GM04503 (cell line): Measurements from ENCODE around the gene SMIM35.
"Not testable (repeated sequence)": the region's sequence is repeated elsewhere in the genome, so short reads cannot be mapped to it uniquely, and the experiment has no call there.

Source experiments
- DNase-seq: peaks from one replicate; pipeline ENCODE4 v3.0.0-alpha.2; 2012; ENCODE audit warnings: low read depth

The SMIM35 gene

GRCh38 chr11:117980280-117980679 is 106.5 kb downstream of the SMIM35 start:
- no peak for DNase-seq

- no peak for DNase-seq
Observed at GRCh38 chr11:117979481-117980211, 107.1 kb downstream of the SMIM35 start.

DNA sequence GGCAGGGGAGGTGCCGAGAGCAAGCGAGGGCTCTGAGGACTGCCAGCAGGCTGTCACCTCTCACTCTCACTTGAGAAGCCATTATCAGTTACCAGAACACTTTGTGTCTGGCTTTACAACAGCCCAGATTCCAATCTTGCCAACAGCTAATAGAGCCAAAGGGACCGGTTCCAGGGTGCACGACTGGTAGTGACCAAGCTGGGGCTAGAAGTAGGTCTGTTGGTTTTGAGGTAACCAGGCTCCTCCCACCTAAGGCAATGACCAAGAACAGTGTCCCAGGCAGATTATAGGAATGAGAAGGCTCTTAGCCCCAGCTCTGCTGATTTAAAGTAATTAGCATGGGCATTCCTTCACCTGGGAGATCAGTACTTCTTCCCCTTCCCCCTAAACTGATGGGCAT is 107.8 kb downstream of the SMIM35 start:
- DNase-seq: no peak

DNA sequence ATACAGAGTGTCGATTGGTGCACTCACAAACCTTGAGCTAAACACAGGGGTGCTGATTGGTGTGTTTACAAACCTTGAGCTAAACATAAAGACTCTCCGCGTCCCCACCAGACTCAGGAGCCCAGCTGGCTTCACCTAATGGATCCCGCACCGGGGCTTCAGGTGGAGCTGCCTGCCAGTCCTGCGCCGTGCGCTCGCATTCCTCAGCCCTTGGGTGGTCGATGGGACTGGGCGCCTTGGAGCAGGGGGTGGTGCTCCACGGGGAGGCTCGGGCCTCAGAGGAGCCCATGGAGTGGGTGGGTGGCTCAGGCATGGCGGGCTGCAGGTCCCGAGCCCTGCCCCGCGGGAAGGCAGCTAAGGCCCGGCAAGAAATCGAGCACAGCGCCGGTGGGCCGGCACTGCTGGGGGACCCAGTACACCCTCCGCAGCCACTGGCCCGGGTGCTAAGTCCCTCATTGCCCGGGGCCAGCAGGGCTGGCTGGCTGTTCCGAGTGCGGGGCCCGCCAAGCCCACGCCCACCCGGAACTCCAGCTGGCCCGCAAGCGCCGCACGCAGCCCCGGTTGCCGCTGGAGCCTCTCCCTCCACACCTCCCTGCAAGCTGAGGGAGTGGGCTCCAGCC is 108.4 kb downstream of the SMIM35 start:
- DNase-seq: not testable (repeated sequence)

GRCh38 chr11:117977612-117978264 is 109.0 kb downstream of the SMIM35 start:
- DNase-seq: not testable (repeated sequence)

DNA sequence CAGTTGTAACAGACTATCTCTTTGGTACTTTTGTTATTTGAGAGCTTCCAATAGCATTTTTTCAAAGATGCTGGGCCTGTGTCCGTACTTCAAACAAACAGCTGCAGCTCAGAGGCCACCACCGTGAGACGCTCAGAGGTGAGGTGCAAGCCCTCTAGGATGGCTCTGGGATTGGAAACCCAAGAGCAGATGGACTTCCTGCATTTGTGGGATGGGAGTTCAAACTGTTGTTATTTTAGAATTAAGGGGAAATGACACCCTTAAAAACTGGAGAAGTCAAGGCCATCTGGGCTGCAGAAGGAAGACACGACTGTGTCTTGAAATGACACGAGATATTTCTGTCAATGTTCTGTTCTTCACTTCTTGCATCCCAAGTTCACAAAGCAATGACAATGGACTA is 109.7 kb downstream of the SMIM35 start:
- no peak for DNase-seq

- DNase-seq: no peak
Observed at GRCh38 chr11:117976445-117976844, 110.3 kb downstream of the SMIM35 start.

- no peak for DNase-seq
Observed at GRCh38 chr11:117973503-117973860, 113.3 kb downstream of the SMIM35 start.

GRCh38 chr11:117972629-117973502 is 113.9 kb downstream of the SMIM35 start:
- no peak for DNase-seq

DNA sequence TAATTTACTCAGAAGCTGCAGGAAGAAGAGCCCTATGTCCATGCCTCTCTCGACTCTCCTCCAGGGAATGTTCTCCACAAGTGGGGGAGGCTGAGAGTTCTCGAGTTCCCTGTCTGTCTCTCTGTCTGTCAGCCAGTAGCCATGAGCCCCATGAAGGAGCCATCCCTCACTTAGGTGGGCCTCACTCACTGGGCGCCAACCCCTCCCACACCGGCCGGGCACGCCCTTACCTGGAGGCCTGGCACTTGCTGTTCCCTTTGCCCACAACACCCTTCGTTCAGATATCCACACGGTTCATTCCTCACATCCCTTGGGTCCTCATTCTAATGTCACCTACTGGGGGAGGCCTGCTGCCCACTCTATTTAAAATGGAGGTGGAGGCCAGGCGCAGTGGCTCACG is 114.7 kb downstream of the SMIM35 start:
- DNase-seq: no peak

DNA sequence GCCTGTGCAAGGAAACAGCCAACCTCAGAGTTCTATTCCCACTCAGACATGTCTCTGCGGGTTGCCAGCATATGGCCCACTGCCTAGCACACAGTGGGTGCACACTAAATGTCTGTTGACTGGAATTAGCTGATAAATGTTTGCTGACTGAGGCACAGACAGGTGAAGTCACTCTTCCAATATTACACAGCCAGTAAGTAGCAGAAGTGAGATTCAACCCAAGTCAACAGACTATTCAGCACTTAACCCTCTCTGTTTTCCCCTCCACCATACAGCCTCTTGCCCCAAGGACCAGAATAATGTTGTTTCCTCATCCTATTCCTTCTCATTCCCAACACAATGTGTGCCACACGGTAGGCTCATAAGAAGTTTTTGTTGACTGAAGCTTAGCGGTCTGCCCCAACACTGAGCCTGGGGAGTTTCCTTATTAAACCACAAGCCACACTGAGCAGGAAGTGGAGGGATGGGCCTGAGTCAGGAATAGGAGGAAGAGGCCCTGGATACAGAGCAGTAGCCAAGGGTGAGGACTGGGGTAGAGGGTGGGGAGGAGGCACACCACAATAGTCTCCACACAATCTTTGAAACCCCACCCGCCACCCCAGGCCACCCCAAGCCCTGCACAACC is 116.3 kb downstream of the SMIM35 start:
- no peak for DNase-seq

GRCh38 chr11:117969160-117969991 is 117.4 kb downstream of the SMIM35 start:
- DNase-seq: no peak

DNA sequence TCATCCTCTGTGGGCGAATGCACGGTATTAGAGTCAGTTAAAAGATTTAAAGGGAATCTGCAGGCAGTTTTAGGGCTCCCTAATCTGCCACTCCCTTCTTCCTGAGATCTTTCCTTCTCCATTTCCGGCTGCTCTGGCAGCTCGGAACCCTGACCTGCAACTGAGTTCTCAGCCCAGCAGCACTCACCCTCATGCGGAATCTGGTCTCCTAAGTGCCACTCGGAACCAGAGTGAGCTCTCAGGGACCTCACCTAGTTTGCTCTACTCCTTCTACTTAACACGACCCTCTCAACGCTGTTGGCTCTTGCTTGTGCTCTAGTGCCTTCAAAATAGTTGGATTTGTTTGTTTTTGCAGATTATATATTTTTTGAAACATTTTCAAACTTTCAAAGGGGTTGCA is 119.9 kb downstream of the SMIM35 start:
- no peak for DNase-seq

- DNase-seq: no peak
Observed at GRCh38 chr11:117962826-117963225, 123.9 kb downstream of the SMIM35 start.

DNA sequence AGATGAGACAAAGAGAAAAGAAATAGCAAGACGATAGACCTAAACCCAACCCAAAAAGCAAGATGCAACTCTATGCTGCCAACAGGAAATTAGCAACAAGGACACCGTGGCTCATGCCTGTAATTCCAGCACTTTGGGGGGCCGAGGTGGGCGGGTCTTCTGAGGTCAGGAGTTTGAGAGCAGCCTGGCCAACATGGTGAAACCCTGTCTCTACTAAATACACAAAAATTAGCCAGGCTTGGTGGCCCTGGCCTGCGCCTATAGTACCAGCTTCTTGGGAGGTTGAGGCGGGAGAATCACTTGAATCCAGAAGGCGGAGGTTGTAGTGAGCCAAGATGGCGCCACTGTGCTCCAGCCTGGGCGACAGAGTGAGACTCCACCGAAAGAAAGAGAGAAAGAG is 124.9 kb downstream of the SMIM35 start:
- DNase-seq: no peak

GRCh38 chr11:117960406-117960805 is 126.4 kb downstream of the SMIM35 start:
- no peak for DNase-seq

DNA sequence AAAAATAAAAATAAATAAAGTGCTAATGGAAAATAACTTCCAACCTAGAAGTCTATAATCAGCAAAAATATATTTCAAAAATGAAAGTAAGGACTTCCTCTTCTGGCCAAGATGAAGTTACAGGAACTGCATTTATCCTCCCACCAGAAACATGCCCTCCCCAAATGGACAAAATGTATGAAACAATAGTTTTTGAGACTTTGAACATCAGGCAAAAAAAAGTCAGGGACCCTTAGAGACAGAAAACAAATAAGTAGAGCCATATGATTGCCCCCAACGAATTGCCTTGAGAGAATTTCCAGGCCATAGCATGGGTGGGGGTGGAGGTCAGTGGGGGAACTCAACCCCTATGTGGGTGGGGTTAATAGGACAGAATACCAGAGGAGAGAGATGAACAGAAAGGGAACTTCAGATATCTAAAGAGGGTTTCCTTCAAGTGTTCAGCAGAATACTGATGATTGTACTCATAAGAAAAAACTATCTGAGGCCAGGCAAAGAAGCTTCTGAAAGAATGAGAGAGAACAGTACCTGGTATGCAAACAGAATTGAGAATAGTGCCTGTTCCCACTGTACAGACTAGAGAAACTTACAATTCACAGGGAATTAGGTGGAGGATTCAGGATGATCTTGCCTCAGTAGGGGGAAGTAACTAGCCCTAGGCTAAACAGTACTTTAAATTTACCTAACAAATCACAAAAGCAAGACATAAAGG is 127.2 kb downstream of the SMIM35 start:
- DNase-seq: no peak

- DNase-seq: no peak
Observed at GRCh38 chr11:117958949-117959348, 127.8 kb downstream of the SMIM35 start.
